Effector memory CD8-positive, alpha-beta T cell (primary cell): Measurements from ENCODE around the gene KRT72.

ENCODE experiments used
- ATAC-seq: fragments of 150-1000 bp; cut with Tn5 transposase; replicated peaks from 2 replicates; pipeline ENCODE4 v1.10.0; 2021; ENCODE audit warnings: mild to moderate bottlenecking, moderate library complexity
- DNase-seq, 3 experiments: peaks; one replicate each; pipeline ENCODE4 v3.0.0; 2021
- H3K27ac Mint-ChIP-seq, 2 donors: one replicate each; pipeline ENCODE4 v1.8.0; 2022; ENCODE audit warnings: mild to moderate bottlenecking in 2 of 2, mixed read lengths in 2 of 2, moderate library complexity in 2 of 2
- H3K27me3 Mint-ChIP-seq, 2 donors: one replicate each; pipeline ENCODE4 v1.8.0; 2022; ENCODE audit warnings: mixed read lengths in 2 of 2
- H3K36me3 Mint-ChIP-seq: one replicate; pipeline ENCODE4 v1.8.0; 2022; ENCODE audit warnings: mild to moderate bottlenecking, moderate library complexity, mixed read lengths; ENCODE audit not compliant: insufficient read depth
- H3K4me1 Mint-ChIP-seq, 2 donors: one replicate each; pipeline ENCODE4 v1.8.0; 2022; ENCODE audit warnings: low read depth in 2 of 2, mixed read lengths in 2 of 2
- H3K4me3 Mint-ChIP-seq, 2 donors: one replicate each; pipeline ENCODE4 v1.8.0; 2022; ENCODE audit warnings: mild to moderate bottlenecking in 2 of 2, mixed read lengths in 2 of 2, moderate library complexity in 2 of 2
- H3K9me3 Mint-ChIP-seq, 2 donors: one replicate each; pipeline ENCODE4 v1.8.0; 2022; ENCODE audit warnings: mixed read lengths in 2 of 2

The KRT72 gene

DNA sequence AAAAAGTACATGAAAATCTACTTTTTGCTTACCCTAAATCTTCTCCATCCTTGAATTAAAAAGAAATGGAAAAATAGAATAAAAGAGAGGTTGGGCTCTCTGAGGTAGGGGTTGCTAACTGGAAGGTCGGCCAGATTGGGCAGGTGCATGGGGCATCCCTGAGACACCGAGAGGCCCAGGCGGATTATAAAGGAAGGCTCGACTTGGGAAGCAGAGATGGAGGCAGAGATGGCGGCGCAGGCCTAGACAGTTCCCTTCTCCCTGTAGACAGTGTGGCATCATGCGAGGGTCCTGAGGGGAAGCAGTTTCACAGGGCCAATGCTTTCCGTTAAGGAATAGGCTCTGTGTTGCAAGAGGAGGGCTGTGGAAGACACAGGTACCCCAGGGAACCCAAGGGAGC, 23.9 kb downstream of the KRT72 start:
- peaks cover 4% of the 10 kb centered on the region for H3K36me3 Mint-ChIP-seq
- no peaks in the 10 kb centered on the region for H3K9me3 Mint-ChIP-seq
- no peak overlapping the region for H3K4me3 Mint-ChIP-seq
- no peak for ATAC-seq
- no peak for DNase-seq
- H3K27me3 Mint-ChIP-seq = peaks cover 8 to 50% of the 10 kb centered on the region in 2 donors
- H3K4me1 Mint-ChIP-seq = peaks cover 16 to 29% of the 10 kb centered on the region in 2 donors
- no peak overlapping the region for H3K27ac Mint-ChIP-seq

DNA sequence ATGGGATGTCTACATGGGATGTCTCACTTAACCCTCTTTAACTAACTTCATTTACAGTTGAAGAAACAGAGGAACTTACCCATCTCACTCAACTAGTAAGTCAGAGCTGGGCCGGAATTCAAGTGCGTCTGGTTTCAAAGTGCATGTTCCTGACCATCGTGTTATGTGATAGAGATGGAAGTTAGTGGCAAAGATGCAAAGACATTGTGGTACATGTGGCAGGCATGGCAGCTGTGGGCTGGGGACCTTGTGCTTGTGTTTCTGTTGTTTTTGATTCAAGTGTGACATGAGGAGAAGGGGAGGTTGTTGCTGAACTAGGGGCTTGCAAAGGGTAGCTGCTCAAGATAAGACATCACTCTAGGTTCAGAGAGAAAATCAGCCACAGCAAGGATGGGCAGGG, 25.3 kb downstream of the KRT72 start:
- Mint-ChIP-seq H3K4me3 (no peak overlapping the region), H3K27ac (no peak overlapping the region), H3K4me1 (peaks cover 16 to 32% of the 10 kb centered on the region in 2 donors), H3K36me3 (peaks cover 4% of the 10 kb centered on the region), H3K9me3 (no peaks in the 10 kb centered on the region), H3K27me3 (peaks cover 8 to 50% of the 10 kb centered on the region in 2 donors)
- ATAC-seq (peak; percentile 21), DNase-seq (no peak)

DNA sequence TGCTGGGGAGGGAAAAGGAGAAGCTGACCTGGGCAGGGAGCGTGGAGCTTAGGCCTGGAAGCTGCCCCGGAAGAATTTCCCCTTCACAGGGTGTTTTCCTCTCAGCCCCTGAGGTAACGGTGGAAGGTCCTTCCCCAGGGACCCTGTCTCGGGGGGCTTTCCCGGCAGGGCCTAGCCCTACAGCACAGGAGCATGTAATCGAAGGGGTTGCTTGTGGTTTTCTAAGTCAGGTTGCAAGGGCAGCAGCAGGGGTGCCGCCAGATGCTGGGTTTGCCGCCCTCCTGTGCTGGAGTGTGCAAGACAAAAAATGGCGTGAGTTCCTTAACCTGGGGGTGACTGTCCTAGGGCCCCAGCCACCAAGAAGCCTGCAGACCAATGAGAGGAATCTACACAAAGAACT, 26.0 kb downstream of the KRT72 start:
- Mint-ChIP-seq H3K27ac (no peak overlapping the region), H3K27me3 (peaks cover 2 to 50% of the 10 kb centered on the region in 2 donors), H3K9me3 (no peaks in the 10 kb centered on the region), H3K4me1 (peaks cover 12 to 26% of the 10 kb centered on the region in 2 donors), H3K4me3 (no peak overlapping the region), H3K36me3 (peaks cover 4% of the 10 kb centered on the region)
- no peak for ATAC-seq
- DNase-seq = no peak

DNA sequence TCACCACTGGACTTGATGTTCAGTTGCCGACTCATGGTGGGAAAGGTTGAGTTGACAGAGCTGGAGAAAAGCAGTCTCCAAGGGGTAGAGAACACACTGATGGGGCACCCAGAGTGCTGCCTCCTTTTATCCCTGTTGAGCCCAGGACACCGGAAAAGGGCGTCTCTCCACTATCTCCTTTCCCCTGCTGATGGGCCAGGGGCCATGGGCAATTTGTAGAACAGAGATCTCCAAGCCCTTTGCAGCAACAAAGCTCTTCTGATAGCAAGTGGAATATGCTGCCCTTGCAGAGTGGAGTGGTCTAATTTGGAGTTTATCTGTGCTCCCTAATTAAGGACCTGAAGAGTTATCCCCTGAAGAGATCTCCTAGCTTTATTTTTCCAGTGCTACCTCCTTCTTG, 27.5 kb downstream of the KRT72 start, which contains the start of gene KRT74:
TSS of gene KRT74 (minus strand) at position 101 of the 400 bp plus-strand sequence. CDS start at position 35, 66 bp downstream.
- H3K27ac Mint-ChIP-seq = peak within 1 kb of the TSS in 1 of 2 donors; percentile 86
- H3K4me3 Mint-ChIP-seq = no peak within 1 kb of the TSS
- no peaks in the 10 kb centered on the region for H3K9me3 Mint-ChIP-seq
- no peak for ATAC-seq
- no peak for DNase-seq
- H3K4me1 Mint-ChIP-seq = peaks cover 12 to 23% of the 10 kb centered on the region in 2 donors
- H3K36me3 Mint-ChIP-seq = peaks cover 4% of the 10 kb centered on the region
- peaks cover 0 to 49% of the 10 kb centered on the region in 2 donors for H3K27me3 Mint-ChIP-seq

DNA sequence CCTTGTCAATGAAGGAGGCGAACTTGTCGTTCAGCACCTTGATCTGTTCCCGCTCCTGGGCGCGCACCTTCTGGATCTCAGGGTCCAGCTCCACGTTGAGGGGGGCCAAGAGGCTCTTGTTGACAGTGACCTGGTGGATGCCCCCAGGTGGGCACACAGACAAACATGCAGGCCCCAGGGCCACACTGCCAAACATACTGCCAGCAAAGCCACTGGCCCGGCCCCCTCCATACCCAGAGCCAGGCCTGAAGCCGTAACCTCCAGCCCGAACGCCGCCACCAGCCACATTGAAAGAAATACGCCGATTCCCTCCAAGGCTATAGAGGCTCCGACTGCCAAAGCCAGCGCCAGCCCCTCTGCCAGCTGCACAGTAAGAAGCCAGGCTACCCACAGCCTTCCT, 28.0 kb downstream of the KRT72 start:
- H3K27ac Mint-ChIP-seq = no peak overlapping the region
- H3K4me1 Mint-ChIP-seq = peaks cover 13 to 28% of the 10 kb centered on the region in 2 donors
- no peak for DNase-seq
- H3K4me3 Mint-ChIP-seq = no peak overlapping the region
- H3K9me3 Mint-ChIP-seq = no peaks in the 10 kb centered on the region
- H3K27me3 Mint-ChIP-seq = peaks cover 0 to 49% of the 10 kb centered on the region in 2 donors
- ATAC-seq = no peak
- H3K36me3 Mint-ChIP-seq = peaks cover 4% of the 10 kb centered on the region

DNA sequence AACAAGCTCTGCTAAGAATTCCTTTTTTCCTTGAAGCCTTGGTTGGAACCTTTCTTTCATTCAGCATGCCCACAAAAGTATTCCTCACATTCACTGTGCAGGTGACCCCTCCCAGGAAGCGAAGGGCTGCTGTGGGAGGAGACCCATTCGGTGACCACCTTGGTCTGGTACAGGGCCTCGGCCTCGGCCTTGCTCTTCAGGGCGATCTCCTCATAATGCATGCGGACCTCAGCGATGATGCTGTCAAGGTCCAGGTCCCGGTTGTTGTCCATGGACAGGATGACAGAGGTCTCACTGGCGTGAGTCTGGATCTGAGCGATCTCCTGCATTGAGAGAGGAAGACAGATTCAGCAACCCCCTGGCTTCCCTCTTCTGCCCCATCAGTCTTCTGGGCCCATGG, 30.8 kb downstream of the KRT72 start:
- Mint-ChIP-seq H3K27ac (peak overlapping the region; percentile 39 to 79), H3K4me1 (peaks cover 24 to 49% of the 10 kb centered on the region in 2 donors), H3K4me3 (no peak overlapping the region), H3K36me3 (peaks cover 6% of the 10 kb centered on the region), H3K9me3 (no peaks in the 10 kb centered on the region), H3K27me3 (peaks cover 0 to 56% of the 10 kb centered on the region in 2 donors)
- DNase-seq (no peak), ATAC-seq (no peak)

DNA sequence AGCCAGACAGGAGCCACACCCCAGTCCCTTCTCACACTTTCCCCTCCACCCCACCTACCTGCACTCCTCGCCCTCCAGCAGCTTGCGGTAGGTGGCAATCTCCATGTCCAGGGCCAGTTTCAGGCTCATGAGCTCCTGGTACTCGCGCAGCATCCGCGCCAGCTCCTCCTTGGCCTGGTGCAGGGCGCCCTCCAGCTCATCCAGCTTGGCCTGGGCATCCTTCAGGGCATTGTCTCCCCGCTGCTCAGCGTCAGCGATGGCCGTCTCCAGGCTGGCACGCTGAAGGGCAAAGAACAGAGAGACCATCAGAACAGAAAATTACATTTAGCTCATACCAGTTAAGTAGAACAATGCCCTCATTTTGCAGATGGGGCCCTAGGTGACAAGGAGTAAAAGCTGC, 33.2 kb downstream of the KRT72 start:
- Mint-ChIP-seq H3K4me3 (peak overlapping the region; percentile 65 to 76), H3K27ac (peak overlapping the region; percentile 94 to 97)
- ATAC-seq = no peak

DNA sequence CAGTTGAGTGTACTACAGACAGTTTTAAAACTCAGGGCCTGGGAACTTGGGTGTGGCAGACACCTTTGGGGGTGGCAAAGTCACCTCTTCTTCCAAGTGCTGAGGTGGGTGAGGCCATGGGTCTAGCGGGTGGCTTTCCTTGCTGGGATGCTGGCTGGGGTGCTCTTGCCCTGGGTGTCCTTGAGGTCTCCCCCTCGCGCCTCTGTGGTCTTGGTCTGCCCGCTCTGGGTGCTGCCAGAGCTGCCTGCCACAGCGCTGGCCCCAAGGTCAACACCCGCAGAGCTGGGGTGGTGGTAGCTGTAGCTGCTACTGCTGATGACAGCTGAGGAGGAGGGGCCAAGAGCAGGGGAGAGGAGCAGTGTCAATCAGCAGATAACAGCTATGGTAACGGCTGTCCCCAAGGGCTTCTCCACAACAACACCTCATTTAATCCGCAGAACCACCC, 34.4 kb downstream of the KRT72 start:
- H3K4me3 Mint-ChIP-seq = peak overlapping the region; percentile 65 to 76
- ATAC-seq = peak; percentile 89
- peak overlapping the region; percentile 94 to 97 for H3K27ac Mint-ChIP-seq
- peaks cover 24 to 31% of the 10 kb centered on the region in 2 donors for H3K4me1 Mint-ChIP-seq
- peaks cover 0 to 54% of the 10 kb centered on the region in 2 donors for H3K27me3 Mint-ChIP-seq
- no peaks in the 10 kb centered on the region for H3K9me3 Mint-ChIP-seq
- DNase-seq = peak; percentile 76 to 86 (median 77)
- H3K36me3 Mint-ChIP-seq = peaks cover 6% of the 10 kb centered on the region

More for the DNA sequence above, 33.2 kb downstream of the KRT72 start:
- Mint-ChIP-seq H3K36me3 (peaks cover 6% of the 10 kb centered on the region), H3K27me3 (peaks cover 0 to 66% of the 10 kb centered on the region in 2 donors), H3K9me3 (no peaks in the 10 kb centered on the region), H3K4me1 (peaks cover 26 to 41% of the 10 kb centered on the region in 2 donors)
- DNase-seq = no peak

DNA sequence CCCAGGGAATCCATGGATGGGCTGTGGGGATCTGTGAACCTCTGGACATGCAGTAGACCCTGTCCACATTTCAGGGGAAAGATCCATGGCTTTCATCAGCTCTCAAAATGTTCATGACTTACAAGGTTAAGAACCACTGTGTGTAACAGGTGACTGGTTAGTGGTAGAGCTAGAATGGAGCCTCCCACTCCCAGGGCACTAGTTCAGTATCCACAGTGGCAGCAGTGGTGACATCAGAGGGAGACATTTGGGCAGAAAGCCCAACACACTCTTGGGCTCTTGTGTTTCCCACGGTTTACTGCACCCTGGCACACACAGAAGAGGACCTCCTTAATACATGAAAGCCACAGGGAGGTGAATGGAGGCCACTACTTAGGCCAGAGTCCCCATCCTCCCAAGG, 36.7 kb downstream of the KRT72 start:
- Mint-ChIP-seq H3K36me3 (peaks cover 9% of the 10 kb centered on the region), H3K9me3 (no peaks in the 10 kb centered on the region), H3K4me3 (no peak overlapping the region), H3K27me3 (peaks cover 0 to 42% of the 10 kb centered on the region in 2 donors), H3K4me1 (peaks cover 36 to 52% of the 10 kb centered on the region in 2 donors), H3K27ac (no peak overlapping the region)
- DNase-seq (no peak), ATAC-seq (no peak)

DNA sequence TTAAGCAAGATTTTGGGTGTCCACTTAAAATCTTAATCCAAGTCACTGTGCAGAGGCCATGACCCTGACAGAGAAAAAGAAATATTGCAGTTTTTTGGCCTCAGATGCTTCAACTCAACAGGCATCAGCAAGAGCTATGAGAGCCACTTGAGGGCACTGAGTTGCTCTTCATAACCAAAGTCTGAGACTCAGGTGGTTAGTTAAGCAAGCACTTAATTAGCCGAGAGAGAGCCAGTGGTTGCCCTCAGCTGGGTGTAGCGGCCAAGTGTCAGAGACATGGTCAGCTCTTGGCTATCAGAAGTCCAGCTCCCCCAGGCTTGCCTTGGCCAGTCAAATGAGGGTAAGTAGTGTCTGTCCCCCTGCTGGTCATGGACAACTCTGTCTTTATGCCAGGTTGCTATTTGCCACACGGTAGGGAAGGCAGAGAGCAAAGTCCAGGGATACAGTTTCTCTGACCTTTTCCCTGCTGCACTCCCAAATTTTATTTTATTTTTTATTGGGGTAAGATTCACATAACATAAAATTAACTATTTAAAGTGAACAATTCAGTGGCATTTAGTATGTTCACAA, 39.3 kb downstream of the KRT72 start:
- Mint-ChIP-seq H3K27me3 (peaks cover 0 to 57% of the 10 kb centered on the region in 2 donors), H3K4me3 (no peak overlapping the region), H3K9me3 (no peaks in the 10 kb centered on the region), H3K4me1 (peaks cover 44 to 57% of the 10 kb centered on the region in 2 donors), H3K36me3 (peaks cover 6% of the 10 kb centered on the region), H3K27ac (peak overlapping the region in 1 of 2 donors; percentile 63)
- ATAC-seq (no peak), DNase-seq (no peak)

DNA sequence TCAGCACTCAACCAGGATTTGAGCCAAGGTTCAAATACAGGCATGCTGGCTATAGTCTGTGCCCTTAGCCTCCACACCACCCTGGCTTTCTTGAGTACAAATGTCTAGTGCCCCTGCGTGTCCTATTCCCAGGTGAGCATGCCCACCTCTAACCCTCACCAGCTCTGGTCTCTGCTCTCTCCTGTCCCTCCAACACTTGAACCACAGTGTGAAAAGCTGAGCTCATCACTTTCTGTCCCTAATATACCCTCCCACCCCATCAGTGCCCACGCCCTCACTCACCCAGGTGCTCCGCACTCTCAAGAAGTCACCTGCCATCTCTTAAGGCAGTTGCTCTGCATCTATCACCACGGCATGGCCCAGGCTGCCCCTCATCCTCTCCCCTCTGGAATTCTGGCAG, 41.3 kb downstream of the KRT72 start:
- no peaks in the 10 kb centered on the region for H3K9me3 Mint-ChIP-seq
- H3K36me3 Mint-ChIP-seq = peaks cover 7% of the 10 kb centered on the region
- no peak for DNase-seq
- peak; percentile 11 for ATAC-seq
- peaks cover 44 to 62% of the 10 kb centered on the region in 2 donors for H3K4me1 Mint-ChIP-seq
- peaks cover 0 to 38% of the 10 kb centered on the region in 2 donors for H3K27me3 Mint-ChIP-seq
- peak overlapping the region; percentile 63 to 73 for H3K4me3 Mint-ChIP-seq
- peak overlapping the region; percentile 88 to 90 for H3K27ac Mint-ChIP-seq

DNA sequence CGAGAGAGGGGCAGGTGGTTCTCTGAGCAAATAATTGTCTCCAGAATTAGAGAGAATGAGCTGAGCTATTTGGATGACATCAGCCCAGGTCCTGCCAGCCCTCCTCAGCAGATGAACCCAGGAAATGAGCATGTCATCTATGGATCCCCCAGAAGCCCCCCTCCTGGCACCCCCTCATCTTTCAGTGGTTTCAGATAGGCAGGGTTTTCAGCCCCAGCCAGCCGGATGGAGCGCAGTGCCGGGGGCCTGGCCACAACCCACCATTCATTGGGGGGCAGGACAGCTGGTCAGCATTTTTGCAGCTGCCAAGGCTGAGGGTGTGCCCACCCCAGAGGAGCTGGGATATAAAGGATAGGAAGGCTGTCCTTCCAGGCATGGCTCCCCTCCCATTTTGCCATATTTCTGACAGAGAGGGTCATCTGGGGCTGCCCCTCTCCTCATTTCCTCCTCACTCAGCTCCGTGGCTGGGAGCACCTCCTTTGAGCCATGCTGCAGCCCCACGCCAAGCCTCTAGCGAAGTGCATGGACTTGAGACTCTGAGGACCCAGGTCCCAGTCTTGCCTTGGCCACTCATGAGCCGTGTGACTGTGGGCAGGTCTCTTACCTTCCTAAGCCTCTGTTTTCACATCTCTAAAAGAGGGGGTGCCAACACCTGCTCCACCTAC, 42.4 kb downstream of the KRT72 start:
- ATAC-seq (peak; percentile 35), DNase-seq (peak in 1 of 3 experiments; percentile 45)
- Mint-ChIP-seq H3K9me3 (no peaks in the 10 kb centered on the region), H3K27me3 (peaks cover 0 to 30% of the 10 kb centered on the region in 2 donors), H3K27ac (peak overlapping the region; percentile 88 to 90), H3K4me3 (peak overlapping the region; percentile 73 to 82), H3K36me3 (peaks cover 7% of the 10 kb centered on the region), H3K4me1 (peaks cover 41 to 73% of the 10 kb centered on the region in 2 donors)

DNA sequence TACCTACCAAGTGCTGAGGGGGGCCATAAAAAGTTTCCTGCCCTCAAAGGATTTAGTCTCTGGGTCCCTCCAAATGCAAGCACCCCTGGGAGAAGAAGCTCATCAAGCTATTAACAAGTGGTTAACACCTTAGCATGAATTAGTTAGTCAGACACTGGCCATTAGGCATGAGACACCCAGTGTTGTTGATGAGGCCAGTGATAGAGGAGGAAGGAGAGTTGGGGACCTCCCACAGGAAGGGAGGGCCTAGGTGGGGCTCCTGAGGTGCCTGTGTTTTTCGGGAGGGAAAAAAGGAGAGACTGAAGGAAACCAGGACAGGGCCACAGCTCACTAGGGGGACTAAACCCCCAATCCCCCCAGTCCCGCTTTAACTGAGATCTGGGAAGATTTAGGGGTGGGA, 43.8 kb downstream of the KRT72 start:
- H3K27ac Mint-ChIP-seq = peak overlapping the region; percentile 88 to 90
- ATAC-seq = no peak
- peak overlapping the region; percentile 41 to 82 for H3K4me3 Mint-ChIP-seq

More for the DNA sequence above, 43.8 kb downstream of the KRT72 start:
- Mint-ChIP-seq H3K36me3 (peaks cover 7% of the 10 kb centered on the region), H3K9me3 (no peaks in the 10 kb centered on the region), H3K27me3 (peaks cover 0 to 28% of the 10 kb centered on the region in 2 donors), H3K4me1 (peaks cover 45 to 81% of the 10 kb centered on the region in 2 donors)
- DNase-seq = no peak
